Measurements from ENCODE around the gene MYH6.
"Not testable (repeated sequence)": the region's sequence is repeated elsewhere in the genome, so short reads cannot be mapped to it uniquely, and the experiment has no call there.

DNA sequence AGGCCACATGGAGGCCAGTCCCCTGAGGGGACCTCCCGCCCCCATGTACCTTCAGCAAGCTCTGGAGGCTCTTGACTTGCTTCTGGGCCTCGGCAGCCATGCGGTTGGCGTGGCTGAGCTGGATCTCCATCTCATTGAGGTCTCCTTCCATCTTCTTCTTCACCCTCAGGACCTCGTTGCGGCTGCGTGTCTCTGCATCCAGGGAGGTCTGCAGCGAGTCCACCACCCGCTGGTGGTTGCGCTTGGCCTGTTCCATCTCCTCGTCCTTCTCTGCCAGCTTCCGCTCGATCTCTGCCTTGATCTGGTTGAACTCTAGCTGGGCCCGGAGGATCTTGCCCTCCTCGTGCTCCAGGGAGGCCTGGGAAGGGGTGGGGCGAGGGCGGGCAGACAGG is 21.8 kb downstream of the MYH6 start:
- TF ChIP-seq POLR2A (IDR thresholded peaks at IDR 0.05) = not testable (repeated sequence)
- TF ChIP-seq, protein P1, sequence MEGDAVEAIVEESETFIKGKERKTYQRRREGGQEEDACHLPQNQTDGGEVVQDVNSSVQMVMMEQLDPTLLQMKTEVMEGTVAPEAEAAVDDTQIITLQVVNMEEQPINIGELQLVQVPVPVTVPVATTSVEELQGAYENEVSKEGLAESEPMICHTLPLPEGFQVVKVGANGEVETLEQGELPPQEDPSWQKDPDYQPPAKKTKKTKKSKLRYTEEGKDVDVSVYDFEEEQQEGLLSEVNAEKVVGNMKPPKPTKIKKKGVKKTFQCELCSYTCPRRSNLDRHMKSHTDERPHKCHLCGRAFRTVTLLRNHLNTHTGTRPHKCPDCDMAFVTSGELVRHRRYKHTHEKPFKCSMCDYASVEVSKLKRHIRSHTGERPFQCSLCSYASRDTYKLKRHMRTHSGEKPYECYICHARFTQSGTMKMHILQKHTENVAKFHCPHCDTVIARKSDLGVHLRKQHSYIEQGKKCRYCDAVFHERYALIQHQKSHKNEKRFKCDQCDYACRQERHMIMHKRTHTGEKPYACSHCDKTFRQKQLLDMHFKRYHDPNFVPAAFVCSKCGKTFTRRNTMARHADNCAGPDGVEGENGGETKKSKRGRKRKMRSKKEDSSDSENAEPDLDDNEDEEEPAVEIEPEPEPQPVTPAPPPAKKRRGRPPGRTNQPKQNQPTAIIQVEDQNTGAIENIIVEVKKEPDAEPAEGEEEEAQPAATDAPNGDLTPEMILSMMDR (IDR thresholded peaks at IDR 0.05) = not testable (repeated sequence)
